SU-DHL-6 (cell line): ENCODE results near the gene MARCHF11.

Experiments
- H2AFZ ChIP-seq: fragments of 200-600 bp; sonication (generic); 2 replicates; pipeline ENCODE4 v1.6.1; 2014; ENCODE audit warnings: low read depth, mild to moderate bottlenecking, moderate library complexity, mixed read lengths, antibody characterized with exemption, low read length; ENCODE audit not compliant: severe bottlenecking
- H3F3A ChIP-seq: fragments of 200-600 bp; shearing (Covaris generic); 2 replicates; pipeline ENCODE4 v1.6.0; 2016; ENCODE audit warnings: antibody characterized with exemption, mild to moderate bottlenecking; ENCODE audit not compliant: insufficient read depth
- H3K27ac ChIP-seq: fragments of 200-600 bp; sonication (generic); 2 replicates; pipeline ENCODE4 v1.5.1; 2016; ENCODE audit warnings: low read depth, mild to moderate bottlenecking, low read length, moderate library complexity, mixed read lengths
- H3K27me3 ChIP-seq: fragments of 200-600 bp; sonication (generic), shearing (Covaris generic); 2 replicates; pipeline ENCODE4 v1.6.0; 2014; ENCODE audit warnings: mild to moderate bottlenecking, low read length
- H3K36me3 ChIP-seq: fragments of 200-600 bp; sonication (generic); 2 replicates; pipeline ENCODE4 v1.6.1; 2014; ENCODE audit warnings: mild to moderate bottlenecking, low read length, mixed read lengths
- H3K4me2 ChIP-seq: fragments of 300-600, 200-600 bp; shearing (Covaris generic), sonication (generic); 2 replicates; pipeline ENCODE4 v1.6.0; 2014; ENCODE audit warnings: low read length, low read depth, mild to moderate bottlenecking; ENCODE audit not compliant: poor library complexity, severe bottlenecking
- H3K4me3 ChIP-seq: fragments of 200-600 bp; sonication (generic); 2 replicates; pipeline ENCODE4 v1.5.1; 2014; ENCODE audit warnings: antibody characterized with exemption, low read length, mild to moderate bottlenecking, mixed read lengths; ENCODE audit not compliant: insufficient read depth, poor library complexity, severe bottlenecking
- H3K79me2 ChIP-seq: fragments of 200-600 bp; sonication (generic); 2 replicates; pipeline ENCODE4 v1.6.1; 2014; ENCODE audit warnings: mild to moderate bottlenecking, low read length, moderate library complexity; ENCODE audit not compliant: insufficient read depth
- H3K9ac ChIP-seq: fragments of 200-600 bp; sonication (generic); 2 replicates; pipeline ENCODE4 v1.7.0; 2014; ENCODE audit warnings: mild to moderate bottlenecking, low read length
- H3K9me2 ChIP-seq: fragments of 200-600 bp; sonication (generic); replicated peaks from 2 replicates; pipeline ENCODE4 v1.6.1; 2014; ENCODE audit warnings: low read length; ENCODE audit not compliant: insufficient read depth
- H3K9me3 ChIP-seq: fragments of 200-600 bp; sonication (generic); 2 replicates; pipeline ENCODE4 v1.6.1; 2014; ENCODE audit warnings: low read length, mixed read lengths; ENCODE audit not compliant: insufficient read depth
- H4K20me1 ChIP-seq: fragments of 200-600 bp; sonication (generic); 2 replicates; pipeline ENCODE4 v1.6.1; 2014; ENCODE audit warnings: low read depth, mild to moderate bottlenecking, antibody characterized with exemption, low read length, moderate library complexity, mixed read lengths
- EZH2phosphoT487 ChIP-seq: fragments of 200-600 bp; sonication (generic), shearing (Covaris generic); conservative IDR thresholded peaks from 2 replicates; pipeline ENCODE4 v1.6.1; 2018; ENCODE audit warnings: mild to moderate bottlenecking, antibody characterized with exemption, low read length, moderate library complexity, mixed read lengths
- TF ChIP-seq, protein P1 (sequence below): fragments of 200-600 bp; sonication (generic); IDR thresholded peaks from one replicate; pipeline ENCODE4 v1.5.1; 2017; ENCODE audit warnings: antibody characterized with exemption, mild to moderate bottlenecking, low read length, moderate library complexity; ENCODE audit not compliant: insufficient read depth, poor library complexity, severe bottlenecking

Gene MARCHF11, protein sequence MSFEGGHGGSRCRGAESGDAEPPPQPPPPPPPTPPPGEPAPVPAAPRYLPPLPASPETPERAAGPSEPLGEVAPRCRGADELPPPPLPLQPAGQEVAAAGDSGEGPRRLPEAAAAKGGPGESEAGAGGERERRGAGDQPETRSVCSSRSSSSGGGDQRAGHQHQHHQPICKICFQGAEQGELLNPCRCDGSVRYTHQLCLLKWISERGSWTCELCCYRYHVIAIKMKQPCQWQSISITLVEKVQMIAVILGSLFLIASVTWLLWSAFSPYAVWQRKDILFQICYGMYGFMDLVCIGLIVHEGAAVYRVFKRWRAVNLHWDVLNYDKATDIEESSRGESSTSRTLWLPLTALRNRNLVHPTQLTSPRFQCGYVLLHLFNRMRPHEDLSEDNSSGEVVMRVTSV

DNA sequence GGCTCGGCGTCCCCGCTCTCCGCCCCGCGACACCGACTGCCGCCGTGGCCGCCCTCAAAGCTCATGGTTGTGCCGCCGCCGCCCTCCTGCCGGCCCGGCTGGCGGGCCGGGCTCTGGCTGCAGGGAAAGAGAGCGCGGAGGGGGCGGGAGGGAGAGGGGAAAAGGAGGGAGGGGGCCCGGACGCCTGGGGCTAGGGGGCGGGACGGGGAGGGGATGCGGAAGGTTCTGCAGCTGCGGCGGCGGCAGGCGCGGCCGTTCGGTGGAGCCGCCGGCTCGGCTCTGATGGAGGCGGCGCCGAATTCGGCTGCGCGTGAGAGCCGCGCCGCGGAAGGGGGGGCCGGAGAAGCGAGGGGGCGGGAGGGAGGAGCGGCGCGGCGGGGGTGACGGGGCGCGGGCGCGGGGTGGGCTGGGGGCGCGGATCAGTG, at the start of gene MARCHF11:
Gene MARCHF11 (minus strand): TSS at position 281 of the 425 bp plus-strand sequence. CDS start 216 bp downstream, at position 65.
- Histone ChIP-seq H3K9me2 (no peaks in the 10 kb centered on the region), H3K9ac (no peak within 1 kb of the TSS), H3K4me2 (no peak within 1 kb of the TSS), H3K9me3 (no peaks in the 10 kb centered on the region), H2AFZ (no peak within 1 kb of the TSS), H4K20me1 (no peaks in the 10 kb centered on the region), H3F3A (no peaks in the 10 kb centered on the region), H3K4me3 (no peak within 1 kb of the TSS), H3K27ac (no peak within 1 kb of the TSS), H3K27me3 (no peaks in the 10 kb centered on the region), H3K79me2 (no peaks in the 10 kb centered on the region), H3K36me3 (no peaks in the 10 kb centered on the region)
- TF ChIP-seq, protein P1, sequence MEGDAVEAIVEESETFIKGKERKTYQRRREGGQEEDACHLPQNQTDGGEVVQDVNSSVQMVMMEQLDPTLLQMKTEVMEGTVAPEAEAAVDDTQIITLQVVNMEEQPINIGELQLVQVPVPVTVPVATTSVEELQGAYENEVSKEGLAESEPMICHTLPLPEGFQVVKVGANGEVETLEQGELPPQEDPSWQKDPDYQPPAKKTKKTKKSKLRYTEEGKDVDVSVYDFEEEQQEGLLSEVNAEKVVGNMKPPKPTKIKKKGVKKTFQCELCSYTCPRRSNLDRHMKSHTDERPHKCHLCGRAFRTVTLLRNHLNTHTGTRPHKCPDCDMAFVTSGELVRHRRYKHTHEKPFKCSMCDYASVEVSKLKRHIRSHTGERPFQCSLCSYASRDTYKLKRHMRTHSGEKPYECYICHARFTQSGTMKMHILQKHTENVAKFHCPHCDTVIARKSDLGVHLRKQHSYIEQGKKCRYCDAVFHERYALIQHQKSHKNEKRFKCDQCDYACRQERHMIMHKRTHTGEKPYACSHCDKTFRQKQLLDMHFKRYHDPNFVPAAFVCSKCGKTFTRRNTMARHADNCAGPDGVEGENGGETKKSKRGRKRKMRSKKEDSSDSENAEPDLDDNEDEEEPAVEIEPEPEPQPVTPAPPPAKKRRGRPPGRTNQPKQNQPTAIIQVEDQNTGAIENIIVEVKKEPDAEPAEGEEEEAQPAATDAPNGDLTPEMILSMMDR, result no peak
- no peak for TF ChIP-seq EZH2phosphoT487

DNA sequence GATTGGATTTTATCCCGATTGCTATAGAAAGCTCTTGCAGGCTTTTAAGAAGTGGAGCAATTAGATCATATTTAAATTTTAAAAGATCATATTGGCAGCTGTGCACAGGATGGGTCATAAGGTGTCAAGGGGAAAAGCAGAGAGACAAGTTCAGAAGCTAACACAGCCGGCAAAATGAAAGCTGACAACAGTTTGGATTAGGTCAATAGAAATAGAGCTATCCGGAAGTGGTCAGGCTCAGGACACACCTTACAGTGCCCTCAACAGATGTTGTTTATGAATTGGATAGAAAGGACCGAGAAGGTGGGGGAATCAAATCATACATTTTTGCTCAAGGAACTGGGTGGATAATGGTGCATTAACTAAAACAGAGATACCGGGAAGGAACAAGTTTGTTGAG, 46.3 kb upstream of the MARCHF11 start:
- Histone ChIP-seq H3K9ac (no peak overlapping the region), H3K36me3 (no peaks in the 10 kb centered on the region), H3K27ac (no peak overlapping the region), H3K79me2 (no peaks in the 10 kb centered on the region), H3K4me2 (no peak overlapping the region), H3K27me3 (no peaks in the 10 kb centered on the region), H3K9me2 (no peaks in the 10 kb centered on the region), H4K20me1 (no peaks in the 10 kb centered on the region), H3K4me3 (no peak overlapping the region), H3K9me3 (no peaks in the 10 kb centered on the region), H3F3A (no peaks in the 10 kb centered on the region), H2AFZ (no peak overlapping the region)
- TF ChIP-seq, protein P1, result no peak
- TF ChIP-seq EZH2phosphoT487, result no peak

- H3K79me2 ChIP-seq, result no peaks in the 10 kb centered on the region
- no peak overlapping the region for H3K27ac ChIP-seq
- H3K9ac ChIP-seq, result no peak overlapping the region
- no peaks in the 10 kb centered on the region for H3K9me3 ChIP-seq
- TF ChIP-seq, protein P1, result no peak
- TF ChIP-seq EZH2phosphoT487, result no peak
- H3K4me3 ChIP-seq, result no peak overlapping the region
- no peaks in the 10 kb centered on the region for H3K27me3 ChIP-seq
- H3F3A ChIP-seq, result no peaks in the 10 kb centered on the region
- no peak overlapping the region for H3K4me2 ChIP-seq
- H4K20me1 ChIP-seq, result no peaks in the 10 kb centered on the region
- no peak overlapping the region for H2AFZ ChIP-seq
- H3K36me3 ChIP-seq, result no peaks in the 10 kb centered on the region
- no peaks in the 10 kb centered on the region for H3K9me2 ChIP-seq
These were observed 12.7 kb upstream of the MARCHF11 start for GRCh38 chr5:16192311-16192710.
